ENCODE measurements around the gene ULK1. TPM values are rescaled to one million over a fixed set of nuclear protein-coding genes. Genes with fewer than 3 reads are reported as not detected.

ULK1 gene
- total RNA-seq, 1 experiment from 2014 or later: 72.1 TPM

DNA sequence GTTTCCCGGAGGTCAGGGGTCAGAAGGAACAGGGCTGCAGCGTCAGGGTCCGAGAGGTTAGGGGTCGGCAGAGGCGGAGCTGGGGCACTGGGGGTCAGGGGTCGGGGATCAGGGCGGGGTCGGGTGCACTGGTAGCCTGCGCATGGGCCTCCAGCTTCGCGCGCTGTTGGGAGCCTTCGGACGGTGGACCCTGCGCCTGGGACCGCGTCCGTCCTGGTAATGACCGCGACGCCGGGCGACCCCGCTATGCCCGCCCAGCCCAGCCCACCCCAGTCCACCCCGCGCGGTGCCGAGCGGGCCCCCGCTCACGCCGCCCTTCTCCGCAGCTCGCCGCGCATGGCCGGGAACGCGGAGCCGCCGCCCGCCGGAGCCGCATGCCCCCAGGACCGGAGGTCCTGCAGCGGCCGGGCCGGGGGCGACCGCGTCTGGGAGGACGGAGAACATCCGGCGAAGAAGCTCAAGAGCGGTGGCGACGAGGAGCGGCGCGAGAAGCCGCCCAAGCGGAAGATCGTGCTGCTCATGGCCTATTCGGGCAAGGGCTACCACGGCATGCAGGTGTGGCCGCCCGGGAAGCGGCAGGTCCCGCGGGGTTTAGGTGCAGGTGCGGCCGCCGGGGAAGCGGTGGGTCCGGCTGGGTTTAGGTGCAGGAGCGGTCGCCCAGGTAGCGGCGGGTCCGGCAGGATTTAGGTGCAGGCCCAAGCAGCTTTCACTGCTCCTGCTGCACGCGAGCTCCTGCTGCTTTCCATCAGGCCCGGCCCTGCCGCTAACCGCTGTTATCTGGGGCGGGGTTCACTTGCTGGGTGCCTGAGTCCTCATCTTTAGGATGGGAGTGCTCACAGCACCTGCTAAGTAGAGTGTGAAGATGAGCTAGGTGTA, 35.4 kb downstream of the ULK1 start:
- 0 out of 2 replicates have a peak, but pooled peaks have one; percentile 40 for TF ChIP-seq POLR2AphosphoS5 (IDR thresholded peaks at IDR 0.05; ENCODE audit: low read depth, low read length)
- no peak for TF ChIP-seq REST (IDR thresholded peaks at IDR 0.05; ENCODE audit: insufficient read depth in 1 of 2, low read depth in 2 of 2, low read length in 1 of 2)
- POLR2A ChIA-PET: interaction anchor here (0.7 kb wide), 1 partner anchor 332 kb away, joined by 3 read pairs; no protein-coding TSS in a partner anchor
- CTCF ChIA-PET: interaction anchor here (0.6 kb wide), 1 partner anchor 14 kb away, joined by 5 read pairs; no protein-coding TSS in a partner anchor
- in situ Hi-C loops (cut with HindIII; ENCODE audit: low pct_unique_long_range_greater_than_20kb, low sequenced_read_pairs) (no loop called here), intact Hi-C loops (cut with micrococcal nuclease; ENCODE audit: unreplicated experiment) (no loop called here)
- peaks cover 17% of the 10 kb centered on the region for H3K36me3 ChIP-seq (ENCODE audit: control insufficient read depth, insufficient read depth, low read length)
- no TSS peak for BruUV-seq (replicated peaks)
- H3K27me3 ChIP-seq (ENCODE audit: control insufficient read depth, insufficient read depth, low read length): no peaks in the 10 kb centered on the region
- DNase-seq (ENCODE audit: low read depth, low spot score) (no peak), ATAC-seq (peak; percentile 43)
- H3K4me1 ChIP-seq (ENCODE audit: control insufficient read depth, insufficient read depth, low read length): no peaks in the 10 kb centered on the region
- H3K9me3 ChIP-seq (ENCODE audit: control insufficient read depth, insufficient read depth, low read depth, low read length): no peaks in the 10 kb centered on the region
- H3K27ac ChIP-seq (ENCODE audit: low read length): peak overlapping the region; percentile 95
- peak overlapping the region; percentile 78 to 85 for H3K4me3 ChIP-seq (ENCODE audit: low read depth in 2 of 2, low read length in 2 of 2)

GRCh38 chr12:131930510-131930909, 36.1 kb downstream of the ULK1 start:
- Histone ChIP-seq H3K36me3 (ENCODE audit: control insufficient read depth, insufficient read depth, low read length) (peaks cover 17% of the 10 kb centered on the region), H3K4me1 (ENCODE audit: control insufficient read depth, insufficient read depth, low read length) (no peaks in the 10 kb centered on the region), H3K4me3 (ENCODE audit: low read depth in 2 of 2, low read length in 2 of 2) (peak overlapping the region; percentile 78 to 85), H3K27me3 (ENCODE audit: control insufficient read depth, insufficient read depth, low read length) (no peaks in the 10 kb centered on the region), H3K27ac (ENCODE audit: low read length) (peak overlapping the region; percentile 86), H3K9me3 (ENCODE audit: control insufficient read depth, insufficient read depth, low read depth, low read length) (no peaks in the 10 kb centered on the region)
- ChIA-PET CTCF (no interaction called here), POLR2A (interaction anchor here (0.7 kb wide), 1 partner anchor 333 kb away, joined by 3 read pairs; no protein-coding TSS in a partner anchor)
- ATAC-seq (no peak), DNase-seq (ENCODE audit: low read depth, low spot score) (no peak)
- no TSS peak for BruUV-seq (replicated peaks)
- TF ChIP-seq SIN3A (IDR thresholded peaks at IDR 0.05; ENCODE audit: borderline replicate concordance, insufficient read depth, low read depth, low read length) (no peak), REST (IDR thresholded peaks at IDR 0.05; ENCODE audit: insufficient read depth in 1 of 2, low read depth in 2 of 2, low read length in 1 of 2) (no peak), POLR2AphosphoS5 (IDR thresholded peaks at IDR 0.05; ENCODE audit: low read depth, low read length) (no peak), CTCF (IDR thresholded peaks at IDR 0.05) (no peak), TCF7L2 (IDR thresholded peaks at IDR 0.05; ENCODE audit: low read depth, low read length) (no peak)
- in situ Hi-C loops (cut with HindIII; ENCODE audit: low pct_unique_long_range_greater_than_20kb, low sequenced_read_pairs): no loop called here
- intact Hi-C loops (cut with micrococcal nuclease; ENCODE audit: unreplicated experiment): no loop called here

Data from Panc1 (cell line).